ENCODE measurements around the gene C16orf54.
A peak's percentile ranks its signal among the peaks of the same experiment; 100 is the strongest.
"Not testable (repeated sequence)": the region's sequence is repeated elsewhere in the genome, so short reads cannot be mapped to it uniquely, and the experiment has no call there.

C16orf54 gene

DNA sequence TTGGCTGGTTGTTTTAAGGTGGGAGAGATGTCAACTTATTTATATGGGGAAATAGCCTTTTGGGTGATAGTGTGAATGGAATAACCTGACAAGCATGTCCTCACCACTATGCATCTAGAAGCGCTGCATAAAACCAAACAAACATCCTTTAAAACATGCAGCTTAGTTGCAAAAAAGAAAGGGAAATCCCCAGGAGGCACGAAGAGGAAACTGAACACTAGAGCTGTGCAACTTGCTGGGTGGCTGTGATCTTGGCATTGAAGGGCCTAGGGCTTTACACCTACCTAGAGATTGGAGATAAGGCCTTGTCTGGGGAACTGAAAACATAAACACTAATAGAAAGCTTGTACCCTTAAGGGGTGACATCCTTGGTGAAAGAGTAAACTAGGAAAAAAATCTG is 7.3 kb downstream of the C16orf54 start:
- DNase-seq: peak; percentile 55

DNA sequence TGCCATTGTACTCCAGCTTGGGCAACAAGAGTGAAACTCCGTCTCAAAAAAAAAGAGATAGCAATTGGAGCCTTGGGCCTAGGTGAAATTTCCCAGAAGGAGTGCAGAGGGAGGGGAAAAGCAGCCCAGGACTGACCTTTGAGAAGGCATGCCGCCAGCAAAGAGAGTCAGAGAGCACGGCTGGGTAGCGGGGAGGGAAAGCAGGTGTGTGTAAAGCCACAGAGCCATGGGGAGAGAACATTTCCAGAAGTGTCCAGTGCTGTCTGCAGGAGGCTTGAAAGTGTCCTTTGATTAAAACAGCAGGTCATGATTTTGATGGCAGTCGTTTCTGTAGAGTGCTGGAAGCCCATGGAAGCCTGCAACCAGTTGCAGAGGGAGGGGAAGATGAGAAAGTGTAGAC is 8.1 kb downstream of the C16orf54 start:
- no peak for DNase-seq

DNA sequence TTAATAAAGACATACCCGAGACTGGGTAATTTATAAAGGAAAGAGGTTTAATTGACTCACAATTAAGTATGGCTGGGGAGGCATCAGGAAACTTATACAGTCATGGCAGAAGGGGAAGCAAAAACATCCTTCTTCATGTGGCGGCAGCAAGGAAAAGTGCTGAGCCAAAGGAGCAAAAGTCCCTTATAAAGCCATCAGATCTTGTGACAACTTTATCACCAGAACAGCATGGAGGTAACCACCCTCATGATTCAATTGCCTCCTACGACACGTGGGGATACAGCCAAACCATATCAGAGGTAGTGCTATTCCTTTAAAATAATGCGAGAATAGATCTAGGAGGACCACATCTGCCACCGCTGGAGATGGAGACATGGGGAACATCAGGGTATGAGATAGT is 9.0 kb downstream of the C16orf54 start:
- no peak for DNase-seq

DNA sequence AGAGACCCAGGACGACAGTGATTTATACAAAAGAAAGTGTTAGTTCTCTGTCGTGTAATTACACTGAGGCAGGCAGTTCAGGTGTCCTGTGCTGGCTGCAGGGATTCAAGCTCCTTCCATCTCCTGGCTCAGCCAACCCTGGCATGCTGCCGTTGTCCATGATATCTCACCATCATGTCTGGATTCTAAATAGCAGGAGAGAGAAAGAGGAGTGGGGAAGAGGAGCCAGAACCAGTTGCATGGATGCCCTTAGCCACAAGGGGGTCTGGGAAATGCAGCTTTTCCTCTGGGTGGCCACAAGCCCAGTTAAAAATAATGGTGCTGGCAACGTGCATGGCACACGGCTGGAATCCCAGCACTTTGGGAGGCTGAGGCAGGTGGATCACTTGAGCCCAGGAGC is 9.7 kb downstream of the C16orf54 start:
- DNase-seq: no peak

DNA sequence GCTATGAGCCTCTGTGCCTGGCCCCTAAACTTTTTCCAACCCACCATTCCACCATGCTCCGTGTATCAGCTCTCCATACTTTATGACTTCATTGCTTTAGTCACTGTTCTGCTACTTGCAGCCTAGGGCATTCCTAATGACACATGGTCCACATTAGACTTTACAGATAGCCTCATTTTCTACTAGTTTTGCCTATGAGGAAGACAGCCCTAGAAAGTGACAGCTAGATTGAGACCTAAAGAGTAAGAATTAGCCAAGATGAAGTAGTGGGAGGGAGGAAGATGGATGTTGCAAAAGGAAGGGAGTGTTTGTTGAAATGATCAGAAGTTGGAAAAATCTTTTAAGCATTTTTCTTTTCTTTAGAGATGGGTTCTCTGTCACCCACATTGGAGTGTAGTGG is 11.0 kb downstream of the C16orf54 start:
- no peak for DNase-seq

DNA sequence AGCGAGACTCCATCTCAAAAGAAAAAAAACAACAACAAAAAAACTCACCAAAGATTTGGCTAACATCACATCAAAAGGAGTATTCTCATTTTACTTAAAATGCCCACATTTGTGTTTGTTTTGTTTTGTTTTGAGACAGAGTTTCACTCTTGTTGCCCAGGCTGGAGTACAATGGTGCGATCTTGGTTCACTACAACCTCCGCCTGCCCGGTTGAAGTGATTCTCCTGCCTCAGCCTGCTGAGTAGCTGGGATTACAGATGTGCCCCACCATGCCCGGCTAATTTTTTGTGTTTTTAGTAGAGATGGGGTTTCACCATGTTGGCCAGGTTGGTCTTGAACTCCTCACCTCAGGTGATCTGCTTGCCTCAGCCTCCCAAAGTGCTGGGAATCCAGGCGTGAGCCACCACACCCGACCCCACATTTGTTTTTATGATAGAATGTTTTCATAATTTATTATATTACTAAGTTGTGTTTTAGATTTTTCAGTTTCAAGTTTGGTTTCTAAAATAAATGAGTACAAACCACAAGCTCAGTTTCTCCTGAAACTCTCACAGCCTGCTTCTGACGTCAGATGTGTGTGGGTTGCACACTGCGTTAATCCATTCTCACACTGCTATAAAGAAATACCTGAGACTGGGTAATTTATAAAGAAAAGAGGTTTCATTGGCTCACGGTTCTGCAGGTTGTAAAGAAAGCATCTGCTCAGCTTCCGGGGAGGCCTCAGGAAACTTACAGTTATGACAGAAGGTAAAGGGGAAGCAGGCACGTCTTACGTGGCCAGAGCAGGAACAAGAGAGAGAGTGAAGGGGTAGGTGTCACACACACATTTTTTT is 13.8 kb downstream of the C16orf54 start:
- DNase-seq: peak; percentile 87

DNA sequence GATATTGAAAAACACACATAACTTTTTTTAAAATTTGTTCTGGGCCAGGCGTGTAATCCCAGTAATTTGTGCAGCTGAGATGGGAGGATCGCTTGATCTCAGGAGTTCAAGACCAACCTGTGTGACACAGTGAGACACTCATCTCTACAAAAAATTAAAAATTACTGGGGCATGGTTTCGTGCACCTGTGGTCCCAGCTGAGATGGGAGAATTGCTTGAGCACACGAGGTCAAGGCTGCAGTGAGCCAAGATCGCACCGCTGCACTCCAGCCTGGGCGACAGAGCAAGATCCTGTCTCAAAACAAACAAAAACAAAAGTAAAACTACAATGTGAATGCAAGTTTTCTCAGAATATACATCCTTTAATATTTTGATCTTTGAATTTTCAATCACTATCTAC is 15.1 kb downstream of the C16orf54 start:
- DNase-seq: no peak

DNA sequence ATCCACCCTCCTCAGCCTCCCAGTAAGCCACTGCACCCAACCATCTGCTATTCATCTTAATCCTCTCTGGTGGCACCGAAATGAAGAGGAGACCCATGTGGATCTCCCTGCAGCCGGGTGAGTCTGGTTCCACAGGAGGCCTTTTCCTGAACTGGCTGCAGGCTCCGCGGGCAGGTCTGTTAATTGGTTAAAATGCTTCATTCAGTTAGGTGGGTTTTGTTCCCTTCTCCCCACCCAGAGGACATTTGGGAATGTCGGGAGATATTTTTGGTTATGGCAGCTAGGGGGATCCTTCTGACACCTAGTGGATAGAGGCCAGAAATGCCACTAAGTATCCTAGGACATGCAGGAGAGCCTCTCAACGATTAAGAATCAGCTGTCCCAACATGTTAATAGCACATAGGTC is 16.7 kb downstream of the C16orf54 start:
- DNase-seq: no peak

DNA sequence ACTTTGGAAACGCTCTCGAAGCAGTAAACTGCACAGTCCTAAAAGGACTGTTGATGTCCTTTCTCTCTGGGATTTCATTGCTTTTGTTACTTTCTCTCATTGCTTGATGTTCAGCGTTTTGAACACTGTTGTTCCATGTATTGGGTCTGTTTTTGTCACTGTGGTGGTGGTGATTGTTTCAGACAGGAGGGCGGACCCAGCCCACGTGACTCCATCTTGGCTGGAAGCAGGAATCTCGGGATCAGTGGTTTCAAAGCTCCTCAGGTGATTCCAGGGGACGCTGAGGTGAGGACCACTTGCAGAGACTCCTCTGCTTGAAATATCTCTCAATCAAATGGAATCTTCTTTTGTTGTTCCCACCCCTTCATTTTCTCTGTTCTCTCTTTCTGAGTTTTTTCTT is 18.3 kb downstream of the C16orf54 start:
- DNase-seq: no peak

DNA sequence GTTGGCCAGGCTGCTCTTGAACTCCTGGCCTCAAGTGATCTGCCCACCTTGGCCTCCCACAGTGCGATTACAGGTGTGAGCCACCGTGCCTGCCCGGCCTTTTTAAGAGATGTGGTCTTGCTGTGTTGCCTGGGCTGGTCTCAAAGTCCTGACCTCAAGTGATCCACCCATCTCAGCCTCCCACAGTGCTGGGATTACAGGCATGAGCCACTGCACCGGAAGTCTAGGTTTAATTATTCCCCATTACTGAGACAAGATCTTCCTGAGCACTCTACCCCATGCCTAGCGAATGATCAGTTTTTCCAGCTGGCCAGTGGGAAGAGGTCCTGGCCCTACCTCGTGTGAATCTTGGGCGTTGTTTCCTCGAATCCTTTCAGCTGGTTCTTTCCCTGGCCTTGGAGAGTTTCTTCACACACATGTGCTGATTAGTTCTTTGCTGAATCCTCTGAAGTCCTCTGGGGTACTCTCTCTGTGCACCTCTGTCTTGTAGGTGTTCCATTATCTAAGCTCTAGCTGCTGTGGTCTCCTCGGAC is 18.9 kb downstream of the C16orf54 start:
- no peak for DNase-seq

DNA sequence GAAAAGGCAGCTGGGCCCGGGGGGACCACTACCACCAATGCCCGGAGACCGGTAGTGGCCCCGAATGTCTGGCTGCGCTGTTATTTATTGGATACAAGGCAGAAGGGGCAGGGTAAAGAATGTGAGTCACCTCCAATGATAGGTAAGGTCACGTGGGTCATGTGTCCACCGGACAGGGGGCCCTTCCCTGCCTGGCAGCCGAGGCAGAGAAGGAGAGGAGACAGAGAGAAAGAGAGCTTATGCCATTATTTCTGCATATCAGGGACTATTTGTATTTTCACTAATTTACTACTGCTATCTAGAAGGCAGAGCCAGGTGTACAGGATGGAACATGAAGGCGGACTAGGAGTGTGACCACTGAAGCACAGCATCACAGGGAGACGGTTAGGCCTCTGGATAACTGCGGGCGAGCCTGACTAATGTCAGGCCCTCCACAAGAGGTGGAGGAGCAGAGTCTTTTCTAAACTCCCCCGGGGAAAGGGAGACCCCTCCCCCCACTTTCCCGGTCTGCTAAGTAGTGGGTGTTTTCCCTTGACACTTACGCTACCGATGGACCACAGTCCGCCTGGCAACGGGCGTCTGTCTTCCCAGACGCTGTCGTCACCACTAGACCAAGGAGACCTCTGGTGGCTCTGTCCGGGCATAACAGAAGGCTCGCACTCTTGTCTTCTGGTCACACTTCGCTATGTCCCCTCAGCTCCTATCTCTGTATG is 24.5 kb downstream of the C16orf54 start:
- peak; percentile 33 for DNase-seq

DNA sequence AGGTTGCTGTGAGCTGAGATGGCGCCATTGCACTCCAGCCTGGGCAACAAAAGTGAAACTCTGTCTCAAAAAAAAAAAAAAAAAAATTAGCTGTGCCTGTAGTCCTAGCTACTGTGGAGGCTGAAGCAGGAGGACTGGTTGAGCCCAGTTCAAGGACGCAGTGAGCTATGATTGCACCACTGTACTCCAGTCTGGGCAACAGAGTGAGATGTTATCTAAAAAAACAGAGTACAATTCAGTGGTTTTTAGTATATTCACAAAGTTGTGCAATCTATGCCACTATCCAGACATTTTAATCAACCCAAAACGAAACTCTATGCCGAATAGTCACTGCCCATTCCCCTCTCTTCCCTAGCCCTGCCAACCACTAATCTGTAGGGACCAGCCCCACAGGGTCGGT is 25.1 kb downstream of the C16orf54 start:
- no peak for DNase-seq

DNA sequence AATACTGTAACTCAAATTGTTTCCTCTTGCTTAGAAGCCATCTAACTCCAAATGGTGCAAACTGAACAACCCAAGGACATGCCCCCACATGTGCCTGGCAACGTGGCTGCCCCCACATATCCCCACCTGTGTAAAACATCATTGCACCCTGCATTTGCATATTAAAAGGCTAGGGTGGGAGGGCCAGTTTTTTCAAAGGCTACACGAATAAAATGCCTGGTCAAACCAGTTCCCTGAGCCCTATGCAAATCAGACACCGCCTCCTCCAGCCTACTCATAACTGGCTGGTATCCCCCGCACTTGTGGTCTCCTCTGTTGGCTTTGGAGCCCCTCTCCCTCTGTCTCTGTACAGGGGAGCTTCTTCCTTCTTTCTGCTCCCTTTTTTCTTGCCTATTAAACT is 26.7 kb downstream of the C16orf54 start:
- DNase-seq: no peak

DNA sequence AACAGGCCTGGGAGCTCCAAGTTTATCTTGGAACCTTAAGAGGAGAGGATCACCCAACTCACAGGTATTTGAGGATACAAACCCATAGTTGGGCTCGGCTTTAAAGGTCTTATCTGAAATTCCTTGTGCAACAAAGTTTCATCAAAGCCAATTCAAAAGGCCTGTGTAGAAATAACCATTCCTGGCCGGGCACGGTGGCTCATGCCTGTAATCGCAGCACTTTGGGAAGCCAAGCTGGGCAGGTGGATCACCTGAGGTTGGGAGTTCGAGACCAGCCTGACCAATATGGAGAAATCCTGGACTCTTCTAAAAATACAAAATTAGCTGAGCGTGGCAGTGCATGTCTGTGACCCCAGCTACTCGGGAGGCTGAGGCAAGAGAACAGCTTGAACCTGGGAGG is 28.7 kb downstream of the C16orf54 start:
- DNase-seq: no peak

DNA sequence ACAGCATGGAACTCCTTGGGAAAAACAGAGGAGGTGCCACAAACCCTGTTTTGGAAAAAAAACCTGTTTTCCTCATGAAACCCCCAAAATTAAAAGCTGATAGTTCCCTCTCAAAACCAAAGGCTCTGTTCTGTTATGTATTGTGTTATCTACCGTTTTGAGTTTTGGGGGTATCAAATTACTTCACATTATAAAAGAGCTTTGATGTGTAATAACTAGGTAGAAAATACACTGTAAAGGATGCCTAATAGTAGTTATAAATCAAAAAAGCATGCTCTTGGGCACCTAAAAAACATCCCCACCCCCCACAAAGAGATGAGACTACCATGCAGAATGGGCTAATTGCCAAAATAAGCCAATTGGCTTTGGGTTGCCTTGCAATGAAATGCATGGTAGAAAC is 30.8 kb downstream of the C16orf54 start:
- no peak for DNase-seq

DNA sequence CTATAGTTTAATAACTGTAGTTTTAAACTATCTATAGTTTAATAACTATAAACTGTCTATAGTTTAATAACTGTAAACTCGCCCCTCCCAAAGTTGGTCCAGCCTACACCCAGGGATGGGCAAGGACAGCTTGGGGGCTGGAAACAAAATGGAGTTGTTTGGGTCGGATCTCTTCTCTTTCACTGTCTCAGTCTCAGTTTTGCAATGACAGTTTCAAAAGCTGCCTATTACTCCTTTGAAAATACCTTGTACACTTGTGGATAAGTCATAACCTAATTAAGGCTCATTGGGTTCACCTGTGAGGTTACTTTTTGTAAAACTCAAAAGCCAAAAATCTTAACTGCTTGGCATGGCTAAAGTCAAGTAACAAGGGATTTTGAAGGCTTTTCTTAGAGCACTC is 31.4 kb downstream of the C16orf54 start:
- DNase-seq: no peak

DNA sequence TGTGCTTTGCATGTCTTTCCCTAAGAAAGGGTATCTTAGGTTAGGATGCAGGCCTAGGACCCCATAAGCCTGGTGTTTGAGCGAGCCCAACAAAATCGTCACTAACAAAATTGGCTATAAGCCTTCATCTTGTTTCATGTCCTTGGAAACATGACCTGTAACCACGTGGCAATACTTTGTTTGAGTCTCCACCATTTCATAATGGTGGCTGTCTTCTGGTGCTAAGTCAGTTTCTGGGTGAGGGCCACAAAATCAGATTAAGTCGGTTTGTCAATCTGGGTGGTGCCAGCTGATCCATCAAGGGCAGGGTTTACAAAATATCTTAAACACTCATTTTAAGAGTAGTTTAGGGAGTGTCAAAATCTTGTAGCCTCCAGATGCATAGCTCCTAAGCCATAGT is 33.0 kb downstream of the C16orf54 start:
- no peak for DNase-seq

DNA sequence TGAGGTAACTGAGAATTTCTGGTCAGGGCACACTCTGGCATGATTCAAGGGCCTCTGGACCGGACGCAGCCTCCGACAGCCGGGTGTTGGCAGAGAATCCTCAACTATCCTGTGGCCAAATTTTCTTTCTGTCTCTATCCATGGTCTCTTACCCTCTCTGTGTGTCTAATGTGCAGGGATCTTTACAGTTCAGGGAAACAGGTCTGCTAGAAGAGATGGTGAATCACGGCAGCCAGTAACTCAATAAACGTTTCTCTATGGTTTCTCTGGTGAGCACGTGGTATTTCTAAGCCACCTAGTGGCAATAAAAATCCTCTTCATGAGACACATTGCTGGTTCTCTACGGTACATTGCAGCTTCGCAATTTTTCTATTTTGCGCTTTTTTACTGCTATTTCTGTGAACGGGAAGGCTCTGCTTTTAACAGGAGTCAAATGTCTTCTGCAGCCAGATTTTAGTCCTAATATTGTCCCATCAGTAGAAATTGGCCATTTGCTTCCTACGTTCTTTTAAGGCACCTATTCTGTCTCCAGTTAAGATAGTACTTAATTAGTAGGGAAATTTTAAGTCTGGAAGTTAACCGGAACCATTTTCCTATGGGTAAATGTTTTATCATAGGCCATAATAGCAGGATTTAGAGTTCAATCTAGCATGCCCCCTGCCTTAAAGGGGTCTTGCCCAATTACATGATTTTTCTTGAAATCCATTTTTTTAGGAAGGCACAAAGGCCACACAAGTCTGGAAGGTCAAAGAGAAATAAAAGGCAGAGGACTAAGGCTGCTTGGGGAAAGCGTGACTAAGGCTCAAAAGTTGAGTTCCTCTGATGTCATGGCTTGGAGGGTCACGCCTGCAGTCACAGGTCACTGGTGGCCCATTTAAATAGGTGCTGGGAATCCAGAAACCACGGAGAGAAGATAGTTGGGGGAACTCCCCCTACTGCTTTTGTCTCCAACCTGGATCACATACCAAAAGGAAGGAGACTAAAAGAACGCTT is 35.3 kb downstream of the C16orf54 start:
- peak; percentile 56 for DNase-seq

DNA sequence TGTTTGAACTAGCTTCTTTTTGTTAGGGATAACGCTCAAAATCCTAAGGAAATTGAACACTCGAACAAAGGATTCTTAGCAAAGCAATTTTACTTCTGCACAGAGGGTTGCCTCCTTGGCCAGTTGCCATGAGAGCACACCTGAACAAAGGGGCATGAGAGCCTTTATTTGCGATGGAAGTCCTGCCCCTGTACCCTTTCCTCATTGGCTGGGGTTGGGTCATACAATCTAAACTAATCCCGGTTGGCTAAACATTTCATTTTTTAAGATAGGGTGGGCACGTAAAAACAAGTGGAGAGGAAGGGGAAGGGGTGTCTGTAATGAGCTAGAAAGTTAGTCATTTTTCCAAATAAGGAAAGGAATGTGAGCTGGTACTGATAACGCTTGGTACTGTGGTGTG is 36.1 kb downstream of the C16orf54 start:
- not testable (repeated sequence) for DNase-seq

DNA sequence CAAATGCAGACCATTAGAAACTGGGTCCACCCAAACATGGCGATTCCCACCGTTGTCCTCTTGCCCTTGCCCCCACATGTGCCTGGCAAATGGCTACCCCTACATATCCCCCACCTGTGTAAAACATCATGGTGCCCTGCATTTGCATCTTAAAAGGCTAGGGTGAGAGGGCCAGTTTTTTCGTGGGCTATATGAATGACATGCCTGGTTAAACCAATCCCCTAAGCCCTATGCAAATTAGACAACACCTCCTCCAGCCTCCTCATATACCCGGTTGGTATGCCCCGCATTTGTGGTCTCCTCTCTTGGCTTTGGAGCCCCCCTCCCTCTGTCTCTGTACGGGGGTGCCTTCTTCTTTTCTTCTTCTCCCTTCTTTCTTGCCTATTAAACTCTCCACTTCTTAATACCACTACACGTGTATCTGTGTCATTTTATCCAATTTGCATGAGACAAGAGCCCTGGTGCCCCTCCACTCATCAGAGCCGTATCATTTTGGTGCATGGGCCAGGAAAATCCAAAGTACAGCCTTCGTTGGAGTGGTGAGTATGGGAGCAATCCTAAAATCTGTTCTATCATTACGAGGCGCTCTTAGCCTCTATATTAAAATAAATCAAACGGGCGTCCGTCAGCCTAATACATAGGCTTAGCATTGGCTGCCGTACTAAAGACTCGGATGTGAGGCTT is 36.7 kb downstream of the C16orf54 start:
- no peak for DNase-seq

DNA sequence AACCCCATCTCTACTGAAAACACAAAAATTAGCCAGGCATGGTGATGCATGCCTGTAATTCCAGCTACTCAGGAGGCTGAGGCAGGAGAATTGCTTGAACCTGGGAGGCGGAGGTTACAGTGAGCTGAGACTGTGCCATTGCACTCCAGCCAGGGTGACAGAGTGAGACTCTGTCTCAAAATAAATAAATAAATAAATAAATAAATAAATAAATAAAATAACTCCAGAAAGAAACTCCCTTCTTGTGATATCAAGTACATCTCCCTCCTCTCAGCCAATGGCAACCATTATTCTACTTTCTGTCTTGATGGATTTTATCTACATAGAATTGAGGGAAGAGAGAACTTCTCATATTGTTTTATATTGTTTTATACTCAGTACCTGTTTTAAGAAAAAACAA is 38.6 kb downstream of the C16orf54 start:
- not testable (repeated sequence) for DNase-seq

DNA sequence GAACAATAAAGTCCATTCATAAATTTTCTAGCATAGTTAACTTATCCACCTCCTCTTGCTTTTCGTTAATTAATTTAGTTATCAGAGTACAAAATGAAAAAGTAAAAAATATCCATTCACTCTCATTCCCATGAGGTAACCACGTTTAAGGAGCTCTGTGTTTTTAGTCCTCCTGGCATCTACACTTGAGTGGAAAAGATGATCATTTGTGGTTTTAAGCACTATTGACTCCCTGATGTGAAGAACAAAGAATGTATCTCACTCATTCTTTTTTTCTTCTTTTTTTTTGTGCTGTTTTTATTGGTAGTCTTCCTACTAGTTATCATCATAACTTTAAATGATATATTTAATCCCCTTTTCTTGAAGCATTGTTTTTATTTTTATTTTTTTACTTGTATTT is 40.8 kb downstream of the C16orf54 start:
- no peak for DNase-seq
